Activated CD4-positive, alpha-beta T cell treated with anti-CD3 and anti-CD28 coated beads, Interleukin-2, amount 50 U/mL, for 24 hours (primary cell): ENCODE measurements around the gene ACBD3.

Experiments
- DNase-seq, 2 donors: peaks; one replicate each; pipeline ENCODE4 v3.0.0-alpha.2; 2020; ENCODE audit warnings: low read depth in 1 of 2, low spot score in 1 of 2

The ACBD3 gene

DNA sequence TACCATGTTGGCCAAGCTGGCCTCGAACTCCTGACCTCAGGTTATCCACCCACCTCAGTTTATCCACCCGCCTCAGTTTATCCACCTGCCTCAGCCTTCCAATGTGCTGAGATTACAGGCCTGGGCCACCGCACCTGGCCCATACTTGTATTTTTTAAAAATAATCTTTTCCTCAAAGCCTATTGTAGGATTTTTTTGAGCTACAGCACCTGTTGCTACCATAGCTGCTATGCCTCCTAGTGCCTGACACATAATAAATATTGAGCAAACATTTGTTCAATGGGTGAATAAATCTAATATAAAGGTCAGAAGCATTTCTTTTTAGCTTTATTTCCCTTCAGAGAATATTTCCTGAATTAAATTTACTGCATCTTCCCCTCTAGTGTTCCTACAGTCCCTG, 15.7 kb upstream of the ACBD3 start:
- no peak for DNase-seq

DNA sequence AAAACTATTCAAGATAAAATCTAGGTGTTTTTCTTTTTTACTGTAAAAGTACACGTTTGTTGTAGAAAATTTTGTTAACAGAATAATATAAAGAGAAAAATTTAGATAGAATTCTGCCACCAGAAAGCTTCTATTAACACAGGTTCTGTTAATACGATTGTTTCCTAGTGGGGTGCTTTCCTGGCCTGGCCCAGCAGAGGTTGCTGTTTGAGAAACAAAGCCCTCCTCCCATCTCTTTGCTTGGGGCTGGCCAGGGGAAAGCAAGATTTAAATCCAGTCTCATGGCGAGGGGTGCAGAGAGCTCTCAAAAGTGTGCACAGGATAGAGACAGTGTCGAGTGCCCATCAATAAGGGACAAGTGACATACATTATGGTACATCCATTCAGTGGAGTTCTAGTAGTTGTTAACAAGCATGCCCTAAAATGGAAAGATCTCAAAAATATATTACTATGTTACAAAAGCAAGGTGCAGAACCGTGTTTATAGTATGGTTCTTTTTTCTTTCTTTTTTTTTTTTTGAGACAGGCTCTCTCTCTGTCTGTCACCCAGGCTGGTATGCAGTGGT, 14.6 kb upstream of the ACBD3 start:
- DNase-seq: no peak

DNA sequence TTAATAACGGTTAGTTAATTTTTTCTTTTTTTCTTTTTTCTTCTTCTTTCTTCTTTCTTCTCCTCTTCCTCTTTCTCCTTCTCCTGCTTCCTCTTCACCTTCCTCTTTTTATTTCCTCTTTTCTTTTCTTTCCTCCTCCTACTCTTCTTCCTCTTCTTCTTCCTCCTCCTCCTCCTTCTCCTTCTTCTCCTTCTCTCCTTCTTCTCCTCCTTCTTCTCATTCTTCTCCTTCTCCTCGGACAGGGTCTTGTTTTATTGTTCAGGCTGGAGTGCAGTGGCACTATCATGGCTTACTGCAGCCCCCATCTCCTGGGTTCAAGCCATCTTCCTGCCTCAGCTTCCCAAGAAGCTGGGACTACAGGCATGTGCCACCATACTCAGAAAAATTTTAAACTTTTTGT, 13.4 kb upstream of the ACBD3 start:
- DNase-seq: no peak

DNA sequence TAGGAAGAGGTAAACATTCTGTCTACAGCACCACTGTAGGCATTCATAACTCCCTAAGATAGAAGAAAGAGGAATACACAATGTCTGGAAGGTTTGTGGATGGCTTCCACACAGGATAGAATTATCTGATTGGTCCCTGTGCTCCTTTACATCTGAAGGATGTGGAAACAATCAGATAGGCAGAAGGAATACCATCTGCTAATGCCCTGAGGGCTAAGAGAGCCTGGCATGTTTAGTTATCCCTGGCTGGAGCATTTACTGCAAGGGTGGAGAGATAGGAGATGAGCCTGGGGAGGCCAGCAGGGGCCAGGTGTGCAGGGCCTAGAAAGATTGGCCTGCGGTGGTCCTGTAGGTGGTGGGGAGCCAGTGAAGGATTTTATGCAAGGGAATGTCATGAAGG, 8.6 kb upstream of the ACBD3 start:
- no peak for DNase-seq

DNA sequence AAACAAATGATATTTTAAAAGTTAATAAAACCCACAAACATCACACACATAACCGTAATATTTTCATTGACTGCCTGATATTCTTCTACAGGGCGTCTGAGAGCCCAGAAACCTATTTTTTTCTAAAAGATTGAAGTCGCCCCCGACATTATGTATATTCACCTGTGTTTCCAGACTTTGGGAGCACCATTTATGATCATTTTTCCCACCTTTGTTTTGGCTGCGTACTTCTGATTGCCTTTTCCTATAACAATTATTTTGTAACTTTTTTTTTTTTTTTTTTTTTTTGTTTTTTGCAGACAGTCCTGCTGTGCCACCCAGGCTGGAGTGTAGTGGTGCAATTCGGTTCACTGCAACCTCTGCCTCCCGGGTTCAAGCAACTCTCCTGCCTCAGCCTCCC, 839 bp upstream of the ACBD3 start:
- no peak for DNase-seq

DNA sequence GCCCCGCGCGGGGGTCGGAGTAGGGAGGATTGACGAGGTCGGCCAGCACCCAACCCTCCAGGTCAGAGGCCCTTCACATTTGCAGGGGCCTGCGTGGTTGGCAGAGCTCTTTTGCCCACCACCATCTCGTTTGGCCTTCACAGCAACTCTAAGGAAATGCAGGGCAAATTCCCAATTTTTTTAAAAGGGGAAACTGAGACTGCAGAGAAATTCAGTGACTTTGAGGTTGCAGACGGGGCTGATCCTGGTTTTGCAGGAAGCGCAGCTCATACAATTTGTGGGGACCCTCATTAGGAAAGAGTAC, 430 bp upstream of the ACBD3 start:
- DNase-seq: no peak

DNA sequence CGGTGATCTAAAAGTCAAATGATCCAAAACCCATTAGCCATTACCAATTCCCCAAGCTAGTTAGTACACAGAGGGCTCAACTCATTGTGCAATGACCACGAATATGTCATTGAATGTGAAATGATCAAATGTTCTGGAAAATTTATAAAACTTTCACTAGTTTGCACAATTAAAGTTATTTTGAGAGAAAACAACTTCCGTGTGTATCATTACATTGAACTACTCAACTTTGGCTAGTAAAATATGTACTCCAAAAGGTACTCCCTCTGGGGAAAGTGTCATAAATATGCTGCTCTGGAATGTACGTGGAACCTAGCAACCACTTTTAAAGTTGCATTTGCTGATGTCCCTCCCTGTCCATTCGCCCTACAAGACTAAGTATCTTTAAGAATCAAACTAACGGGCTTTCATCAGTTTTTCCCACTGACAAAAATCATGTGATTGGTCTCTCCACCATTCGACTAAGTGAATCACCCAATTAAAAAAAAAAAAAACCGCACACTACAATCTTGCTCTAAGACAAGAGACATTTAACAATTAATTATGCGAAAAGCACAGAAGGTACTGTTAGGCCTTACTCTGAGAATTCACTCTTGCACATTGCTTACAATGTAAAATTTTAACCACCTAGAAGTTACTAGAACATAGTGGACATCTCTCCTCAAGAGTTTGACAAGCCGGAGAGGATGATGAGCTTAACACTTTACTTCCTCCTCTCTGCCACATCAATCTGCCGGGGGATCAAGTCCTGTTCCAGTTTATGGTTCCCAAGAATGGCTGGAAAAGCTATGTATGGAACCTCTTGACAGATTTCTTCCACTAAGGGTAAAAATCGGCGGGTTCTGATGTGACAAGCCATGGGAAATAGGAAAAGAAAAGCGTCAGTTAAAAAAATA, 1.2 kb downstream of the ACBD3 start:
- no peak for DNase-seq

DNA sequence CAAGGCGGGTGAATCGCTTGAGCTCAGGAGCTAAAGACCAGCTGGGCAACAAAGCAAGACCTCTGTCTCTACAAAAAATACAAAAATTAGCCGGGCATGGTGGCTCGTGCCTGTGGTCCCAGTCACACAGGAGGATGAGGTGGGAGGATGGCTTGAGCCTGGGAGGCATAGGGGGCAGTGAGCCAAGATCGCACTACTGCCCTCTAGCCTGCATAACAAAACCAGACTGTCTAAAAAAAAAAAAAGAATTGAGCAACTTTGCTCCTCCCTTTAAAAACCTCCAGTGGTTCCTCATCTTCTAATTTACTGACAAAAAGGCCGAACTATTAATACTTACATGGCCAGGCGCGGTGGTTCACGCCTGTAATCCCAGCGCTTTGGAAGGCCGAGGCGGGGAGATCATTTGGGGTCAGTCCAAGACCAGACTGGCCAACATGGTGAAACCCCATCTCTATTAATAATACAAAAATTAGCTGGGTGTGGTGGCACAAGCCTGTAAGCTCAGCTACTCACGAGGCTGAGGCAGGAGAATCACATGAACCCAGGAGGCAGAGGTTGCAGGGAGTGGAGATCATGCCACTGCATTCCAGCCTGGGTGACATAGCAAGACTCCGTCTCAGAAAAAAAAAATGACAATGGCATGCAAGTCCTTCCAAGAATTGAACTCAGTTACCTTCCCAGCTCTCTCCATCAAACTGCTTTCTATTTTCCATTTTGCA, 4.4 kb downstream of the ACBD3 start:
- DNase-seq: no peak

DNA sequence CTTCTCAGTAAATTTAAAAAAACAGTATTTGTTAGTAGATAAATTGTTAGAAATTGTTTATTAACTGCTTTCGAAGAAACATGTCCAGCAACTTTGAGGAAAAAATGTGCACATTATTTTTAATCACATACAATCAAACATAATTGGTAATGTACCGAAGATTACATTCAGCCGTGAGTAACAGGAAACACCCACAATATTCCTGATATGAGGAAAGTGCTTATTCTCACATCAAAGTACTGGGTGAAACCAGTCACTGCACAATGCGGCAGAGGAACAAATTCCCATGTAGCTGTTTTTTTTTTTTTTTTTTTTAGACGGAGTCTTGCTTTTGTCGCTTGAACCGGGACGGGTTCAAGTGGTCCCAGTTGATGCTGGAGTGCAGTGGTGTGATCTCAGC, 9.7 kb downstream of the ACBD3 start:
- DNase-seq: no peak

DNA sequence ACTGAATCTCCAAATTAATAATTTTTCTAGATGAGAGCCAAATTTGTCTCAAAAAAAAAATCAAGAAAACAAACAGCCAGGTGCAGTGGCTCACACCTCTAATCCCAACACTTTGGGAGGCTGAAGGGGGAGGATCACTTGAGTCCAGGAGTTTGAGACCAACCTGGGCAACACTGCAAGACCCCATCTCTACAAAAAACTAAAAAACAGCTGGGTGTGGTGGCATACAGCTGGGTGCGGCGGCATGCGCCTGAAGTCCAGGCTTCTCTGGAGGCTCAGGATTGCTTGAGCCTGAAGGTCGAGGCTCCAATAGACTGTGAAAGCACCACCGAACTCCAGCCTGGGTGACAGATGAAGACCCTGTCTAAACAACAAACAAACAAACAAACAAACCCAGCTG, 14.0 kb downstream of the ACBD3 start:
- DNase-seq: no peak

DNA sequence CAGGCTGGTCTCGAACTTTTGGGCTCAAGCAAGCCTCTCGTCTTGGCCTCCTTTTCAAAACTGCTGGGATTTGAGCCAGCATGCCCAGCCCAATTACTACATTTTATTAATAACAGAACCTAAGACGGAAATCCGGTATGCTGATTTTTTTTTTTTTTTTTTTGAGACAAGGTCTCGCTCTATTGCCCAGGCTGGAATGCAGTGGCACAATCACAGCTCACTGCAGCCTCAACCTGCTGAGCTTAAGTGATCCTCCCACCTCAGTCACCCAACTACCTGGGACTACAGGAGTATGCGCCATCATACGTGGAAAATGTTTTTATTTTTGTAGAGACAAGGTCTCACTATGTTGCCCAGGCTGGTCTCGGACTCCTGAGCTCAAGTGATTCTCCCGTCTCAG, 20.2 kb downstream of the ACBD3 start:
- DNase-seq: no peak

DNA sequence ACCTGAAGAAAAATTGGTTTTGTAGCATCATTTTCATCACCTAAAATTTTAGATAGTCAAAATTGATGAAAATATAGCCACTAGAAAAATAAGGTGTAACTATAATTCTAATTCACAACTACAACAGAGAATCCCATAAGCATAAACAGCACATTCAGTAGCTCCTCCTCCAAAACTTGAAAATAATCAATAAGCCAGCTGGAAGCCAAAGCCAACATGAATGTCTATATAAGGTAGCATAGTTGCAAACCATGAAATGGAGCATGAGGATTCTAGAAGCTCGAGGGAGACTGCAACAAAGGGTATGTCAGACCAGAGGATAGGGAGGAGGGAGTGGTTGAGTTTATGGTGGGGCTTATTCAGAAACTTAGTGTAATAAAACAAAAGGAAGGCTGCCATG, 22.4 kb downstream of the ACBD3 start:
- no peak for DNase-seq

DNA sequence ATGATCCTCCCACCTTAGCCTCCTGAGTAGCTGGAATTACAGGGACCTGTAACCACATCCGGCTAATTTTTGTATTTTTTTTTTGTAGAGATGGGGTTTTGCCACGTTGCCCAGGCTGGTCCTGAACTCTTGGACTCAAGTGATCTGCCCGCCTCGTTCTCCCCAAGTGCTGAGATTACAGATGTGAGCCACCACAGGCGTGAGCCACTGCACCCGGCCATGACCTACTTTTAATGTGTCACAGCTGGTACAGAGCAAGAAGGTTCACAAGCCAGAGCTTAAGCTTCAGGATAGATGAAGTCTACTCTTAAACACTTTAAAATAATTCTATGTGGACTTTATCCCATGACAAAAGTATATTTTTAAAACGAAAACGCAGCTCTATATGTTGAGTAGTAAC, 23.6 kb downstream of the ACBD3 start:
- DNase-seq: no peak

DNA sequence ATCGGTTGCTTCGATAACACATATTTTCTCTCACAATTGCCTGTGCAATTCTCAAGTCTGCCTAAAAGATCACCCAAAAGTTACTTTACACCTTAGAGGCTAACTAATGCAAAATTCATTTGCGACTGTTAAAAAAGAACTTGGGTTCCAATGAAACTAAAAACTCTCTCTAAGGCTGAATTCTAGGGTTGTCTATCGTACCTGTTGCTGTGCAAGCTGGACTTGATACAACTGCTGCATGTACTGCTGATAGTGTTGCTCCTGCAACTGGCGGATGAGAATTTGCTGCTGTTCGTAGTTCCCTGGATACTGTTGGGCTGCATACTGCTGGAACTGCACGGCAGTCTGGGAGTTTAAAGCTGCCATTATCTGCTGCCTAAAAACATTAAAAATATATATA, 27.6 kb downstream of the ACBD3 start:
- DNase-seq: no peak

DNA sequence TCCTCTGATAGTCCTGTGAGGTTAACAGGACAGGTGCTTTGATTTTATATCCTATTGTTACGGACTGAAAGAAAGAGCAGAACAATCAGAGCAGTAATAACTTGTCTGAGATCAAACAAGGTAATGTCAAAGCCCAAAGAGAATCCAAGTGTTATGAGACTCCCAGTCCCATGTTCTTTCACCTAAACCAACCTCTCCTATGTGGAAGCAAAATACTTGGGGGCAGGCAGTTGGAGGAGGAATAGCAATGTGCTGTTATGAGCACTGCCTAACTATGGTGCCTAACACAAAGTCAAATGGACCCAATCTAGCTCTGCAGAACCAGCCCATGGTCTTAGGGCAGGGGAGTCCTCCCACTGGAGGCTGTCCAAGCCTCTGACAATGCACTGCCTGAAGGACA, 28.1 kb downstream of the ACBD3 start:
- no peak for DNase-seq

DNA sequence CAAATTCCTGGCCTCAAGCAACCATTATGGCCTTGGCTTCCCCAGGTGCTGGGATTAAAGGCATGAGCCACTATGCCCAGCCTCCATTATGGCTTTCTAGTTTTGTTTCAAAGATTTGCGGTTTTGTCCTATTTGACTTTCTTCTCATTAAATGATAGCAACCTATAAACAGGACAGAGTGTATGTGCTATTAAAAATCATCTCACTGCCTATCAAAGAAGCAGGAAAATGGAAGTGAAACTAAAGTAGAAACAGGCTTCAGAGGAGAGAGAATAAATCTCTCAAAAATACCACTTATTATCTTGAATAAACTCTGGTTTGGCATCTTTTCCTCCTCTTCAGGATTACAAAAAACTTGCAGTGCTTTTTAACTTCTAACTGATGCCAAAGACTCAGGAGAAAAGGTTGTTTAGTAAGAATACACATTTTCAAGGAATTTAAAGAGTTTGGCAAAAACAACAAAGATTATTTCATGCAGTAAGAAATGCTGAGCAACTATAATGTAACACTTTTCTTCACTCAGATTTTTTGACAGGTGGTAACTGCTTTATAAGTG, 28.7 kb downstream of the ACBD3 start:
- no peak for DNase-seq

DNA sequence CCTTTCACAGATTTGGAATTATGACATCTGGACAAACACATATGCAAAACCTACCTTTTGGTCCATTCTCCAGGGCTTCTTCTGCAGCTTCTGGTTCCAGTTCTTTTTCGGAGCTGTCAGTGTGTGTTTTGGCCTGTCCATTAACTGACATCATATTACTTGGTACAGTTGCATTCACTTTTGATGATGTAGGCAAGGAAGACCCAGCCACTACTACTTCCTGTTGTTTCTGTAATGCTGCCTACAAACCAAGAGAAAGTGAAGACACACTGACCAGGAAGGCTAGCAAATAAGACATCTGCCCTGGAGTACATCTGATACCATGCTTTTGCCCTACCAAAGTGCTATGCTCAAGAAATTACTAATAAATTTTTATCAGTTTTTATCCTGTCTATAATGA, 31.9 kb downstream of the ACBD3 start:
- DNase-seq: no peak

DNA sequence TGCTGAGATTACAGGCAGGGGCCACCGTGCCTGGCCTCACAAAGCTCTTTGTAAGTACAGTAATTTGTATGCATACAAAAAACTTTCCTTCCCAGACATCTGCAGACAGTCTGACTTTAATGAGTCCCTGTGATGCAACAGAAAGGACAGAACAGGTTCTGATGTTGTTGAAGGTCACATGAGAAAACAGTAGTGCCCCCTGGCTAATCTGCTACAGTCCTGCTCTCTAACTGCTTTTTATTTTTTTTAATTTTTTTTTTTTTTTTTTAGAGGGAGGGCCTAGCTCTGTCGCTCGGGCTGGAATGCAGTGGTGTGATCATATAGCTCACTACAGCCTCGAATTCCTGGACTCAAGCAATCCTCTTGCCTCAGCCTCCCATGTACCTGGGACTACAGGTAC, 36.7 kb downstream of the ACBD3 start:
- DNase-seq: no peak

DNA sequence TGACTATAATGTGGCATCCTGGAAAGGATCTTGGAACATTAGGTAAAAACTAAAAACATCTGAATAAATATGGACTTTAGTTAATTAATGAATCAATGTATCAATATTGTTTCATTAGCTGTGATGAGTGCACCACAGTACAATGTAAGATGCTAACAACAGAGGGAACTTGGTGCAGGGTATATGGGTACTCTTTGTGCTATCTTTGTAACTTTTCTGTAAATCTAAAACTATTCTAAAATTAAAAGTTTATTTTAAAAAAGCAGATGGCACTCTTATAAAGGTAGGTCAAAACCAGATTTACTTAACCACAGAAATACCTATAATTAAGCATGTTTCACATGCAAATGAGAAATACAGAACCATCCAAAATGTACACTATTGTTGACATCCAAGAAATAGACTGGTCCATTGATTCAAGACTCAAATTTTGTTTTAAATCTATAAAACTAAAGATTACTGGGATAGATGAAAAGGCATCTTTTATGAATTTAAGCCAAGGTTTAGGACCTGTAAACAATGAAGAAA, 38.4 kb downstream of the ACBD3 start:
- DNase-seq: no peak

DNA sequence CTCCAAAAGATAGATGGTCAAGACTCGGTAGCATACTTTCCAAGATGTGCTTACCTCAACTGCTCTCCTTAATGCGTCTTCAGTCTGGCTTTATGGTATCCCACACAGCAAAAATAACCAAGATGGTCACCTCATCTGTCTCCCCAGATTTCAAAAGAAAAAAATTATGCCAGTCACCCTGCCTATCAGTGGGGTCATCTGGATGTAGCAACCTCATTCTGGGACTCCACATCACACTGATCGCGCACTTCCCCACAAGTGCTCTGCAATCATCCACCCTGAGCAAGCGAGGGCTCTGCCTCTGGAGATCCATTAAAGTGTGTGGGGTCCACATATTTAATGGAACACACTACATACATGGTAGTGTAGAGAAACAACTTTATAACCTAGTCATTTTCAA, 42.5 kb downstream of the ACBD3 start:
- no peak for DNase-seq

DNA sequence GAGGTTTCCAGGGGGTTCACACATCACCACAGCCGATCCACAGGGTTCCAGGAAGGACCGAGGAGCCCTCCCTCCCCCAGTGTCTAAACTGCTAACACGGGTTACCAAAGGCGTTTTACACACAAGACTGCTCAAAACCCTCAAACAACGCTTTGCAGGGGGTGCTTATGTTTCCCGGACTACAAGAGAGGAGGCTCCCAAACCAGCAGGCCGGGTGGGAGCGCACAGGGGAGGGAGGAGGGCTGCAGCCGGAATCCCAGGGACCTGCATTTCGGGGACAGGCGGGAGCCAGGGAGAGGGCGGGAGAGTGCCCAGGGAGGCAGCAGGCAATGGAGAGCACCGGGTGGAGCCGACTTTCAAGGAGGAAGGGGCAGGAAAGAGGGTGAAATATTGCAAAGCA, 50.8 kb downstream of the ACBD3 start:
- DNase-seq: no peak

DNA sequence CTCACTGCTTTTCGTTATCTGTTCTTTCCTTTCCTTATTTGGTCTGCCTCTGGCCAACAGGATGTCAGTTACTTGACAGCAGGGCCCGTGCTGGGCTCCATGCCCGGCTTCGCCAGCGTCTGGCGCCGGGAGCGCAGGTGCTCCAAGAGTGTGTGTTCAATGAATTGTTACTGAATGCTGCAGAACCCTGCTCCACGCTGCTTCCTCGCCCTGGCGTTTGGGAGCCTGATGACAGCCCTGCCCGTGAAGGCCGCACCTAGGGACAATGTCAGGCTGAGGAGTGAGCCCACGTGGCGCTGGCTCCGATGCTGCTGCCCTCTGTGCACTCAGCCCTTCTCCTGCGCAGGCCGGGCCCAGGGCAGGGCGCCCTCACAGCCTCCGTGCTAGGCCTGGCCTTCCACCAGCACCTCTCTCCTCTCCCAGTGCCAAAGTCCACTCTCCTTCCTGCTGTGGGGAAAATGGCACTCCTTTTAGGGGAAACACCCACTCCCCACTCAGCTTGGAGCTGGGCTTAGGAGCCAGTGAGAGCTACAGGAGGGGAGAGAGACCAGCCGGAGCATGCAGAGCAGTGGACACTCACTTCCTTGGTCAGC, 51.4 kb downstream of the ACBD3 start:
- DNase-seq: no peak
